GM19023 (cell line): ENCODE measurements around the gene FIGN.

Source experiments
- ATAC-seq: cut with Tn5 transposase; IDR thresholded peaks from one replicate; pipeline ENCODE4 v1.9.1; 2021; ENCODE audit warnings: mild to moderate bottlenecking, moderate library complexity; ENCODE audit not compliant: unreplicated experiment

FIGN gene

DNA sequence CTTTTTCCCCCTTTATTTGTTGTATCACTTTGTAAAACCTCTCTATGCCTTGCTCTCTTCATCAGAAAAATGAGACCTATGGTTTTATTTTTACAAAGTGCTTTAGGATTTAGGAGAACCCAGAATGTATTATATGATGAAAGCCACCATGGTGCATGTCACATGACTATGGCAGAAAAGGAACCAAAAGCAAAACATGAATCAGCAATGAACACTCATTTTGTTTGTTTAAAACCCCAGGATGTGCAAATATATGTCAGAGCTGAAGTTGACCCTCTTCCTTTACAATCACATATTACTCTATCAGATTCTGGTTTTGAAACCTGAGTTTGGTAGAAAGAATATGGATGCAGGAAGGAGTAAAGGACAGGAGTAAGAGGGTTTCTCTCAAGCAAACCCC, 70.0 kb downstream of the FIGN start:
- ATAC-seq, result no peak

- ATAC-seq, result no peak
Measured at GRCh38 chr2:163665051-163665450, 70.8 kb downstream of the FIGN start.

GRCh38 chr2:163664610-163665009, 71.2 kb downstream of the FIGN start:
- no peak for ATAC-seq

DNA sequence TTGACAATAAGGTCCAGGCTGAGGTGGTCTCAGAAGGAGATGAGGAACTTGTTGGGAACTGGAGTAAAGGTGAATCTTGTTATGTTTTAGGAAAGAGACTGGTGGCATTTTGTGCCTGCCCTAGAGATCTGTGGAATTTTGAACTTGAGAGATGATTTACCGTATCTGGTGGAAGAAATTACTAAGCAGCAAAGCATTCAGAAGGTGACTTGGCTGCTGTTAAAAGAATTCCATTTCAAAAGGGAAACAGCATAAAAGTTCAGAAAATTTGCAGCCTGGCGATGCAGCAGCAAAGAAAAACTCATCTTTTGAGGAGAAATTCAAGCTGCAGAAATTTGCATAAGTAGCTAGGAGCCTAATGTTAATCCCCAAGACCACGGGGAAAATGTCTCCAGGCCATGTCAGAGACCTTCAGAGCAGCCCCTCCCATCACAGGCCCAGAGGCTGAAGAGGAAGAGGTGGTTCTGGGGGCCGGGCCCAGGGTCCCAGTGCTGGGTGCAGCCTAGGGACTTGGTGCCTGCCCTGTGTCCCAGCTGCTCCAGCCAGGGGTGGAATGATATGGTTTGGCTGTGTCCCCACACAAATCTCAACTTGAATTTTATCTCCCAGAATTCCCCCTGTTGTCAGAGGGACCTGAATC, 73.5 kb downstream of the FIGN start:
- ATAC-seq, result no peak

- ATAC-seq, result no peak
Measured at GRCh38 chr2:163659224-163659623, 76.6 kb downstream of the FIGN start.

DNA sequence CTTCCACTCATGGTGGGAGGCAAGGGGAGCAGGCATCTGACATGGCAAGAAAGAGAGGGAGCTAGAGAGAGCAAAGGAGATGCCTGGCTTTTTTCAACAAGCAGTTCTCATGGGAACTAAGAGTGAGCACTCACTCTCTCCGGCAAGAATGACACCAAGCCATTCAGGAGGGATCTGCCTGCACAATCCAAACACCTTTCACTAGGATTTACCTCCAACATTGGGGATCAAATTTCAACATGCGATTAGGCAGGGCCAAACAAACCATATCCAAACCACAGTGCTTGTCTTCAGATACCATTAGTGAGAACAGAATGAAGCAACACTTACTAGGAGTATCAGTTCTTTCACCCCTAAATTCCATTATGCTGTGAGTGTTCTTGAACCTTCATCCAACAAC, 77.3 kb downstream of the FIGN start:
- ATAC-seq, result no peak

- no peak for ATAC-seq
Measured at GRCh38 chr2:163657281-163657656, 78.5 kb downstream of the FIGN start.

DNA sequence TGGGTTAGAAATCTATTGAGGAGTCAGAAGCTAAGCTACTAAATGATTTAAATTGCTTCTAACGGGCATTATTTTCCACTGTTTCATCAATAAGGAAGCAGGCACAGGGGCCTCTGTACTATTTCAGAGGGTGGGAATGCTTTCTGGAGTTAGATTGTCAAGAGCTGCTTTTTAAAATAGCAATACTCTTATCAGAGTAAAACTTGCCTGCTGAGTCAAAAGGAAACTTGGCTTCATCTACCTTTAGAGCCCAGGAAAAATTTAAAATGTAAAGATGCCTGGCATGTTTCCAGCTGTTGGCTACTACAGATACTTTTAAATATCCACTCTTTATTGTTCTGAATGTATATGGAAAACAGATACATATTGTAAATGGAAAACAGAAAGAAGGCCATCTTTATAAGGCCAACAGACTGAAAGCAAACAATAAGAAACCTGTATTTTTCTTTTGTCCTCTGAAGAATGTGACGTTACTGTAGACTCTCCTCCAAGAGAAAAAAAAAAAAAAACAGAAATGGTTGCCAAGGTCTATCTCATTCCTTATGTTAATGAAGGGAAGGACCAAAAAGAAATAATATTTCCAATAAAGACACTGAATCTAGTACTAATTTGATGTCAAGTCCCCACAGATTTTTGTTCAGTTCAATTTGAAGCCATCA, 79.1 kb downstream of the FIGN start:
- no peak for ATAC-seq

DNA sequence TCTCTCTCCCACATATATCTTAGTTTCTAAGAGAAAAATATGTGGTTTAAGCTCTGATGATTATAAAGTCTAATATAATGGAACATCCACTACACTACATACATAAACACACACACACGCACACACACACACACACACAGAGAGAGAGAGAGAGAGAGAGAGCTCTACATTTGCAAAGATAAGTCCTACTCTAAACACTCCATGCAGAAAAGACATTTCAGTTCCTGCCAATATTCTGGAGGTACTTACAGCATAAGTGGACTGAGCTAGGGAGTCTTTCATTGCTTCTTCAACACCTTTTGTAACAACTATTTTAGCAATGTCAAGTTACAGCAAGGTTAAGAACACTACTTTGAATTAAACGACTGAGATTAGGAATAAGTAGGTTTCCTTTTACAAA, 80.1 kb downstream of the FIGN start:
- no peak for ATAC-seq

DNA sequence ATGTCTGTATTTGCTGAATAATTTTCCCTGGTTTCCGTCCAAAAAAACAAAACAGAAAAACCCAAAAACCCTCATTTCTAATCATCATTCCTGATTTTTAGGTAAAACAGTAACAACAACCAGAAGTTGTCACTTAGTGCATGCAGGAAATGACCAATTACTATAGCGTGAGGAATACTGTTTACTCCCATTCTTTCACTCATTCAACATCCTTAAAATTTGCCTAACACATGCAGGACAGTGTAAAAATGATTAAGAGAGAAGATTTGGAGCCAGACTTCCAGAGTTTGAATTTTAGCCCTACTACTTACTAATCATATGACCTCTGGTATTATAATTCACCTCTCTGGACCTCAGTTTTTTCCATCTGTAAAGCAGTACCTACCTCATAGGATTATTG, 83.1 kb downstream of the FIGN start:
- ATAC-seq, result no peak

DNA sequence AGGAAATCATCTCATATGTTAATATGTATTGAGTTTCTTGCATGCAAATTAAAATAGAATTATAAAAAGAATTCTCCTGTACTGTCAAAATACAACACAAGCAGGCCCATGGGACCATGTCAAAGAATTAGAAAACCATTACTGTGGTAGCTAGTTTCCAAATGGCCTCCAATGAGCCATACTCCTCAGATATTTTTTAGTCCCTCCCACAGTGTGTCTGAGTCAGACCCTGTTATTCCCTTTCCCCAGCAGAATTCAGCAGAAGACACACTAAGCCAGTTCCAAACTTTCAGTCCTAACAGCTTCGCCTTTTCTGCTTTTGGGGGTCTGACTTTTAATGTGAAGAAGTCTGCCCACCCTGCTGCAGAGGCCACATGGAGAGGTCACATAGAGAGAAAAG, 86.7 kb downstream of the FIGN start:
- no peak for ATAC-seq

DNA sequence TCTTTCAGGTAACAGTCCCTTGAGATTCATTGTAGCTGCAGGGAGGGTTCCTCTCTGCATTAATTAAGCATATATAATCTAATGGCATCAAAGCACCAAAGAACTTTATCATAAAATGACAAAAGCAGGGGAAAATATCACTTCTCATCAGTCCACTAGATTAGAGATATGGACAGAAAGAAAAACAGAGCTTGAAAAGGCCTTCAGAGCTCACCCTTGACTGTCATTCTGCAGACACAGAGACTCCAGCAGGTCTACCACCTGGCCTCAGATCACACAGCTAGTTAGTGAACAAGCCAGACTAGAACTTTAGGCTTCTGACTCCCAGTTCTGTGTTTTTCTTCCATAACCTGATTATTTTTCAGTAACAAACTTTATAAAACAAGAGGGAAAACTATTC, 88.5 kb downstream of the FIGN start:
- no peak for ATAC-seq

DNA sequence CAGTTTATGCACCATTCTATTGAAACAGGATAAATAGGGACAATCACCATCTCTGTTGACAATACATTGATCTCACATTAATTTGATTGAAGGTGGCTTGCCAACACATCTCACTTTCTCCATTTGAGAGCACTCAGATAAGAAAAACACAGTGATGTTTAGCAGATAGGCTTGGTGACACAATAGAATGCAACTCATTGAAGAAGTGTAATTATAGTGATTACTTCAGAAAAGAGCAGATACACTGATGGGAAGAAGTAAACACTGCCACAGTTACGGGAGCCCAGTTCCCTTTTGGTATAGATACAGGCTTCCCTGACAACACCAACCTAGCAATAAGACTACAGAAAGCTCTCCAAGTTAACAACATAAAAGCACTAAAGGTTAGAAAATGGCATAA, 89.1 kb downstream of the FIGN start:
- ATAC-seq, result no peak

DNA sequence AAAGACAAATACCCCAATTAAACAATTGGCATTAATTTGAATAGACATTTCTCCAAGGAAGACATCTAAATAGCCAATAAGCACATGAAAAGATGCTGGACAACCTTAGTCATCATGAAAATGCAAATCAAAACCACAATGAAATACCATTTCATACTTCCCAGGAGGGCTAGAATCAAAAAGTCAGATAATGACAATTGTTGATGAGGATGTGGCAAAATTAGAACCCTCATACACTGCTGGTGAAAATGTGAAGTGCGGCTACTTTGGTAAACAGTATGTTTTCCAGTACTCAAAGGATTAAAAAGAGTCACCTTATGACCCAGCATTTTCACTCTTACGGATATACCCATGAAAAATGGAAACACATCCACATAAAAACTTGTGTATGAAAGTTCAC, 91.6 kb downstream of the FIGN start:
- no peak for ATAC-seq

DNA sequence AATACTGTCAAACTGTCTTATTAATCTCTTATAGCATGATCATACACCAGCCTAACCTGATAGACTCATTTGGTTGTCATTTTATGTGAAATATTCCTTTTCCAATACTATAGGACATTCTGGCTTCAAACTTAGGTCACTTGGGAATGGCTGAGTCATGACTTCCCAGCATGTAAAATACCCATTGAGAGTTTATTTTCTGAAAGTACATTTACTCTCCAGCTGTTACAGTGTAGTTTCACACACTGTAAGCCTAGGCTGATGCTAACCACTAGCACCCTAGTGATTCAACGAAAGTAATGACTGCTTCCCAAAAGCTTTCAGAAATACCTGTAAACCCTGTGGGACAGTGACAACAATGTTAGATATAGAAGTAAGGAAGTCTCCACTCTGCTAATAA, 93.8 kb downstream of the FIGN start:
- no peak for ATAC-seq

DNA sequence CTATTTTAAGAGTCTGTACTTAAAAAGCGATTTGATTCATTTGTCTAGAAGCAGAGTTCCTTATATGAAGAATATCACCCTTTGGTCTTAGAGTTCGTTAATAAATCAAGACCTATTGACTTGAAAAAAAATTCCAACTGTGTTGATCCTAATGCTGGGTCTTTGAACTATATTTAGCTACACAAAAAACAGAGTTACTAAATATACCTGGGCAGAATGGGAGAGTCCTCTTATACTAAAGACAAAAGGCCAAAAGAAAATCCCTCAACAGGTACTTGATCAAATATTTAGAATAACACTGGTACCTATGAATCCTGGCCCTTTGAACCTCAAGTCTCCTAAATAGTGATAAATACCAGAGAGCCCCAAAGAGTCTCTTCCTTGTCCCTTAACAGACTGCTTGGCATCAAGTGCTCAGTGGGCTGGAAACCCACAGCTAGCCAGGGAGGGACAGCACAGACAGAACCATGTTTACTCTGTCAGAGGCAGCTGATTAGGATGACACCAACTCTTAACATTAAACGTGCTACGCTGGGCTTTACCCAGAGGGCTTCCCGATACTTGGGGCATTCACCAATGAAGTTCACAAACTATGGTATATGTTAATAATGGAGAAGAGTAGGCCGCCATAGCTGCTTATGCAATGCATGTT, 95.1 kb downstream of the FIGN start:
- ATAC-seq, result no peak

GRCh38 chr2:163637871-163638270, 97.9 kb downstream of the FIGN start:
- no peak for ATAC-seq

DNA sequence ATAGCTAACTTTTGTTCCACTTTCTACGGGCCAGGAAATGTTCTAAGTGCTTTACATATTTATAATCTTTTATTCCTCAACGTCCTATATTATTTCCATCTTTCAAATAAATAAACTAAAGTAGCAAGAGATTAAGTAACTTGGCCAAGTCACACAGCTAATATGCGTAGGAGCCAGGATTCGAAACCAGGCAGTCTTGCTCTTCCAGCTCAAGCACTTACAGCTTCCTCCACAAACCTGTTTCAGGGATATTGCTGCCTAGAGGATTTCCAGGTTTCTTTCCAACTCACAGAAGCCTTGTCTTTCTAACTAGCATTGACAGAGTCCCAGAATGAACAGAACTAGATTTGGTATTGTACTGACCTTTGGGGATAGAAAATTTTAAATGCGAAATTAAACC, 102.5 kb downstream of the FIGN start:
- no peak for ATAC-seq

- no peak for ATAC-seq
Measured at GRCh38 chr2:163630836-163631235, 105.0 kb downstream of the FIGN start.

DNA sequence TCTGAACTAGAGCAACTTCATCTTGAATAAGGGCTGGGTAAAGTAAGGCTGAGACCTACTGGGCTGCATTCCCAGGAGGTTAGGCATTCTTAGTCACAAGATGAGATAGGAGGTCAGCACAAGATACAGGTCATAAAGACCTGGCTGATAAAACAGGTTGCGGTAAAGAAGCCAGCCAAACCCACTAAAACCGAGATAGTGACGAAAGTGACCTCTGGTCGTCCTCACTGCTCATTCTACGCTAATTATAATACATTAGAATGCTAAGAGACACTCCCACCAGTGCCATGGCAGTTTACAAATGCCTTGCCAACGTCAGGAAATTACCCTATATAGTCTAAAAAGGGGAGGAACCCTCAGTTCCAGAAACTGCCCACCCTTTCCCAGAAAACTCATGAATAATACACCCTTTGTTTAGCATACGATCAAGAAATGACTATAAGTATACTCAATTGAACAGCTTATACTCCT, 109.1 kb downstream of the FIGN start:
- no peak for ATAC-seq

DNA sequence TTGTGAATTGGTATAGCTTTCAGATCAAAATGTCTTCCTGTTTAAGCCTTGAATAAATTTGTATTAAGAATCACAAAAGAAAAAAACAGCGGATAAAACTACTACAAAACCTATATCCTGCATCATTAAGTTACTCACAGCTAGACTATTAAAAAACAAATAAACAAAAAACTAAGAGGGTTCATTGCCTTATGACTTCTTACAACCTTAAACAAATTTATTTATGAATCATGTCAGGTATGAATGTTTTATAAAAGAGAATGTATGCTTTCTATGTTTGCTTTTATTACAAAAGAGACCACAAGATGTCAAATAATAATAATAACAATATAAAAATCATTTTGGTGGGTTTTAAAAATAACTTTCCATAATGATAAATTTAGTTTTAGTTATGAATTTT, 109.6 kb downstream of the FIGN start:
- no peak for ATAC-seq

DNA sequence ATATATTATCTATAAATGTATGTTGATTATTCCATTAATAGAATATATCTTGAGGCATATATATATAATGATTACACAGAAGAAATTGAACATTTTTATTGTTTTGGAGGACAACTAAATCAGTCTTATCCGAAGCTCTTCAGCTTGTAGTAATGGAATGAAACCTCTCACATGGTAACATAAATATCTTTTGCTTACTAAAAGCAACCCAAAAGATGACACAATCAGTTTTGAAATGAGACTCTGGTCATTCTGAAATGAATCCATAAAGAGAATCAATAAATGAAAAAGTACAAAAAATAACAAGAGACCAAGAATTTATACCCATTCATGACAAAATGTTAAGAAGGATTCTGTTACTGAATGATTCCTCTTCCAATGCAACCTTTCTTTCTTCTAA, 110.2 kb downstream of the FIGN start:
- no peak for ATAC-seq
